ENCODE measurements around the gene ACP6.
A peak's percentile ranks its signal among the peaks of the same experiment; 100 is the strongest.
"Not testable (repeated sequence)": the region's sequence is repeated elsewhere in the genome, so short reads cannot be mapped to it uniquely, and the experiment has no call there.

ACP6 gene

DNA sequence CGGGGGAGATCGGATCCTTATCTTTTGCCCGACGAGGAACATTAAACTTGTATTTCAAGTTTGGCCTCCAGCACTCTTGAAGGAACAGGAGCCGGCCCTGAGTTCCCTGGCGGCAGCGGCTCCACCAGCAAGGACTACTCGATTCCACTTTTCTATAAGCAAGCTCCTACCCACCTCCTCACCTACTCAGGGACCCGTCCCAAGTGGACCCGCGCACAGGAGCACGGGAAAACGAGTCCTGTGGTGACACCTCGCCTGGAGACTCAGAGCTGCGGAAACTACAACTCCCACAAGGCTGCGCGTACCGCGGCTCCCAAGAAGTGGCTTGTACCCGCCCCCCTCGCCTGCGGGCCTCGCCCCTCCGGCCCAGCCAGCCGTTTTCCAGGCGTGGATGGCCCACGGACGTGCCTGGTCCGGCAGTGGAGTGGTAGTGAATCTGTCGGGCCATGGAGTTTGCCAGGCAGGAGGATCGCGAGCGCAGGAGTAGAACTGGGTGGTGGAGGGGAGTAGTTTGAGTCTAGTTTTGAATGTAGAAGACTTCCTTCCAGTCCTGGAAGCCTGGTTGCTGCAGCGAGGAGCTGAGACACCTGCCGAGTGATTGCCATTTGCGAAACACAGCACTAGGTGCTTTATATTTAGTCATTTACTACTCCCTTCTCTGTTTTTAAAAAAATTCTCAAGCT is at the start of gene ACP6:
ACP6 (minus strand) TSS at position 206 of the 683 bp plus-strand sequence. CDS start 476 bp downstream, outside the sequence.
- DNase-seq: peak; percentile 92

DNA sequence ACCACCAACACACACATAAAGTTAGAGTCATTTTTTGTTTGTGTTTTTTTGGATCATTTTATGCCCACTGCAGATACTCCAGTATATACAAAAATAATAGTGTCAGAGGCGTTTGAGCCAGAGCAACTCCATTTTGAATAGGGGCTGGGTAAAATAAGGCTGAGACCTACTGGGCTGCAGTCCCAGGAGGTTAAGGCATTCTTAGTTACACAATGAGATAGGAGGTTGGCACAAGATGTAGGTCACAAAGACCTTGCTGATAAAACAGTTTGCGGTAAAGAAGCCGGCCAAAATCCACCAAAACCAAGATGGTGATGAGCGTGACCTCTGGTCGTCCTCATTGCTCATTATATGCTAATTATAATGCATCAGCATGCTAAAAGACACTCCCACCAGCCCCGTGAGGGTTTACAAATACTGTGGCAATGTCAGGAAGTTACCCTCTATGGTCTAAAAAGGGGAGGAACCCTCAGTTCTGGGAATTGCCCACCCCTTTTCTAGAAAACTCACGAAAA is 49.4 kb upstream of the ACP6 start:
- DNase-seq: no peak

GRCh38 chr1:147719029-147719698 is 48.8 kb upstream of the ACP6 start:
- DNase-seq: no peak

- DNase-seq: no peak
These were observed 47.4 kb upstream of the ACP6 start for GRCh38 chr1:147717706-147718097.

DNA sequence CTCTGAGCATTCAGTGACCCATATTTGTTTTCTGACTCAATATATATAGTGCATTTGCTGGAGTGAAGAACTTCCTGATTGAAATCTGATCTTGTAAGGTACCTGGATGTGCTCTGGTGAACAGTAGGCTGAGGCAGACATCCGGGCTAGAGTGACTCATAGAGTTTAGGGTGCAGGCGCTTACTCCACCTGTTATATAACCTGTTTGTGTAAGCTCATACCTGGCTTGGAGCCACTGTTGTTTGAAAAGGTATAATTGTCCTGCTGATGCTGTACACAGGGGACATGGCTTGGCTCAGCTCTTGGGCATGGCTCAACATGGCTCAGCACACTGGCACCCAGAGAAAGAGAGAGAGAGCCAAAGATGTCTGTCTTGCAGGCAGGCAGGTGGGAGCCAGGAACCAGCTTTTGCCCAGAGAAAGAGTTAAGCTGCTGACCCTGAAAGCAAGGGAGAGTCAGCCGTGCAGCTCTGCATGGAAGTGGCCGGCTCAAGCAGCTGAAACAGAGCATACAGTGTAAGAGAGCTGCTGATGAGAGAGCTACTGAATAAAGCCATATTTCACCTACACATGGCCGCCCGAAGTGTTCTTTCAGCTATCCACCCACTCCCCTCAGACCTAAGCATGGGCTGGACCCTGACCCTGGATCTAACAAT is 46.9 kb upstream of the ACP6 start:
- DNase-seq: peak; percentile 48

DNA sequence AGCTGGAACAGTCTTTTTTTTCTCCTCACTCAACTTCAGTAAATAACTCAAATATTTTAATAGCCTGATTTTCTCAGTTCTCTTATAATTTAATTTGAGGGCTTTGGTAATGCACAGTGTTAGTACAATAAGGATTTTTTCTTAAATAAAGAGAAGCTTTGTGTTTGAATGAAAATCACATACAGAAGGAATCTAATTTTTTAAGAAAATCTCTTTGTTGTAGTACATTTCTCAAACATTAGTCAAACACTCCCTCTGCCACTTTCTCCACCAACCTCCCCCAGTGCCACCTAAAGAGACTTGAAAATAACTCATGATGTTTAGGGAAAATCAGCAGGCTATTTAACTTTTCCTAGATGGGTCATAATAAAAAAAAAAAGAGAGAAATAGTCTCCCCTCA is 42.3 kb upstream of the ACP6 start:
- DNase-seq: no peak

- peak; percentile 49 for DNase-seq
These were observed 30.0 kb upstream of the ACP6 start for GRCh38 chr1:147700042-147701006.

DNA sequence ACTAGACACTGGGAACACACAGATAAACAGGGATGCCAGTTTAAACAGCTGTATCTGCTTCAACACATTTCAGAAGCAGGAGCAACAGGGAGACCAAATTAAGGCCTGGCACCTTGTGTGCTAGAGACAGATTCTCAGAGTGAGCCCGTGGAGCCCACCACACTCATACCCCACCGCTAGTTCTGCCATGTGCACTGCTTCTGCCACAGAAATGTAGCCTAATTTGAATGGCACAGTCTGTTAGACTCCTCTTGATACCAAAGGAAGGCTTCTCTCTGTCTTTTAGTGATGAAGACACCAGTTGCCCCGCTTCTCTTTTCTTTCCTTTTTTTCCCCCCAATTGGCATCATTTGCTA is 29.3 kb upstream of the ACP6 start:
- DNase-seq: no peak

GRCh38 chr1:147683163-147683763 is 12.9 kb upstream of the ACP6 start:
- no peak for DNase-seq

DNA sequence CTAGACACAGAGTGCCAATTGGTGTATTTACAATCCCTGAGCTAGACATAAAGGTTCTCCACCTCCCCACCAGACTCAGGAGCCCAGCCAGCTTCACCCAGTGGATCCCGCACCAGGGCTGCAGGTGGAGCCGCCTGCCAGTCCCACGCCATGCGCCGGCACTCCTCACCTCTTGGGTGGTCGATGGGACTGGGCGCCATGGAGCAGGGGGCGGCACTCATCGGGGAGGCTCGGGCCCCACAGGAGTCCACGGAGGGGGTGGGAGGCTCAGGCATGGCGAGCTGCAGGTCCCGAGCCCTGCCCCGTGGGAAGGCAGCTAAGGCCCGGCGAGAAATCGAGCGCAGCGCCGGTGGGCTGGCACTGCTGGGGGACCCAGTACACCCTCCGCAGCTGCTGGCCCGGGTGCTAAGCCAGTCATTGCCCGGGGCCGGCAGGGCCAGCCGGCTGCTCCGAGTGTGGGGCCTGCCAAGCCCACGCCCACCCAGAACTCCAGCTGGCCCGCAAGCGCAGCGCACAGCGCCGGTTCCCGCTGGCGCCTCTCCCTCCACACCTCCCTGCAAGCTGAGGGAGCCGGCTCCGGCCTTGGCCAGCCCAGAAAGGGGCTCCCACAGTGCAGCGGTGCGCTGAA is 10.4 kb upstream of the ACP6 start:
- not testable (repeated sequence) for DNase-seq

DNA sequence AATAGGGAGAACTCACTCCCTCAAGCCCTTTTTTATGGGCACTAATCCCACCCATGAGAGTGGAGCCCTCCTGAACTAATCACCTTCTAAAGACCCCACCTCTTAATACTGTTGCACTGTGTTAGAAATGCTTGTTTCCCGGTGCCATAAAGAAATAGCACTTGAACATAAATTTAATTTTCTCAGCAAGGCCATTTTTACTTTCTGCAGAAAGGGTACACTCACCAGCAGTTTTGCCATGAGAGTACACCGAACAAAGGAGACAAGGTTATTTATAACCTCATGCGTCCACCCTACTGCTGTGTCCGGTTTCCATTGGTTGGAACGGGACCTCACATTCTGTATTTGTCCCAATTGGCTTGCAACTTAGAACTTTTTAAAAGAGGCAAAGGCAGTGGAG is 7.4 kb upstream of the ACP6 start:
- not testable (repeated sequence) for DNase-seq

DNA sequence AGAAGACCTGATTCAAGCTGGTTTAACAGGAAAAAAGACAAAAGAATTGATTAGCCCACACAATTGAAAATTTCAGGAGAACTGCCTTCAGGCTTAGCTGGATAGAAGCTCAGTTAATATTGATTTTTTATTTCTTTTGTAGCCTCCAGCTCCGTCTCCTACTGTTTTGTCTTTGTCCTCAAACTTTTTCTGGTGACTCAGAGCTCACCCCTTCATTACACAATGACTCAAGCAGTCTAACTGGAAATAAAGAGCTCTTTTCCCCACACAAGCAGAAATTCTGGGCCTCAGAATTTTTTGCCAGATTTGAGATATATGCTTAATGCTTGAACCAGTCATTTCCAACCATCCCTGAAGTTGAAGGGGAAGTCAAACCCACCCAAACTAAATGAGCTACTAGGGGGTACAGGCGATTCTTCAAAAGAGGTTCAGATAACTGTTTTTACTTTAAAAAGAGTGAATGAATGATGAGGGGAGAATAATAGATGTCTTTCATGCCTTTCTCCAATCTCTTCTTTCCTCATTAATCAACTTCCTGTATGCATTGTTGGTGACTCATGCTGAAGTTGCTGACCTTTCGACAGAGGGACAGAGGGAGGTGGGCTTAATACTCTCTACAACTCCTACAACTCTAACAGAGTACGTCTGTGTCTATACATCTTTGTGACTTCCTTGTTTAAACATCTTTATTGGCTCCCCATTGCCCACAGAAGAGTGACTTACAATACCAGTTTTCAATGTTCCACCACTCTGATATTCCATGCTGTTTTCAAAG is 6.2 kb upstream of the ACP6 start:
- peak; percentile 69 for DNase-seq

GRCh38 chr1:147673816-147674215 is 3.5 kb upstream of the ACP6 start:
- DNase-seq: peak; percentile 60

- peak; percentile 88 for DNase-seq
These were observed 3.1 kb upstream of the ACP6 start for GRCh38 chr1:147673406-147673805.

DNA sequence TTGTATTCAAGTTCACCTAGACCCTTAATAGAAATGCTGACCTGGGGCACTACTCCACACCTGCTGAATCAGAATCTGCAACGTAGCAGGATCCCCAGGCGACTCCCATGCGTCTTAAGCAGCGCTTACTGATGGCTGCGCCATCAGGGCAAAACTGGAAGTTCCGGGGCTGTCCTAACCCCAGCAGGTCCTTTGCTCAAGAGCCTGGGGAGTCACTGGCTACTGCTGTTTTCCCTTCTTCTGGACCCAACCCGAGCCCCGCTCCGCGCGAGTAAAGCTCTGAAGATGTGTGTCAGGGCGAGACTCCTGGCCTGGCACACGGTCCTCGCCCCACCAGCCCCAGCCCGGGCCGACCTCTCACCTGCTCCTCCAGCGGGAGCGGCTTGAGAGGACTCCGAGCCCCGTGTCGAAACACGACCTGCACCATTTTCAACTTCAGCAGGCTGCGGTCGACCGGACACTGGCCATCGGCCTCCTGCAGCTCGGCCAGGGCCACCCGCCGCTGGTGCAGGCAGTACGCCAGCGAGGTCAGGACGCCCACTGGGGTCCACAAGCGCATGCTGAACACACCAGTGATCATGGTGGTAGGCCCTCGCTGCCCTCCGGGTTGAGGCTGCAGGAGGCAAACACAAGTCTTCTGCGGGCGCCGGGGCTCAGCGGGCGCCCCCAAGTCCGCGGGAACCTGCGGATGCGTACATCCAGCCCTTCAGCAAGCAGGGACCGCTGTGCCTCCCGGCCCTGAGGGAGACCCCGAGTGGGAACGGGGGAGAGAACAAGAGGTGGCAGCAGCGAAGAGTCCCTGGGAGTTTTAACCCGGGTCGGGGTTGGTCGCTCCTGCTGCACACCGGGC is 630 bp downstream of the ACP6 start:
- no peak for DNase-seq

DNA sequence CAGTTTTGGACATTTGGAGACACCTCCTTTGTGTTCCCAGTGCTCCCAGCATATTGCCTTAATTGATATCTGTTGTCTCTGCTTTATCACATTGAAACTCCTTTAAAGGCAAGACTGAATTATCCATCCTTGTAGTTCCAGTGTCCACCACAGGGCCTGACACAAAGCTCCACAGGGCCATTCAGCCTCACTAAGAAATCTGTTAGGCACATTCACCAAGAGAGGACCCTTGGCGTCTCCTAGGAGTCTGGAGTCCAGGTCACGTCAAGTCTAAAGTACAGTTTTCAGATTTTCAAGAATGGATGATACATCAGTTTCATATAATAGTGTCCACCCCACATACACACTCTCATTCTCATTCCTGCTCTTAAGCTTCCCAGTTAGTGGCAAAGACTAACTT is 4.8 kb downstream of the ACP6 start:
- no peak for DNase-seq

- DNase-seq: no peak
These were observed 6.1 kb downstream of the ACP6 start for GRCh38 chr1:147664206-147664605.

GRCh38 chr1:147654511-147654910 is 15.8 kb downstream of the ACP6 start:
- no peak for DNase-seq

GRCh38 chr1:147652306-147652705 is 18.0 kb downstream of the ACP6 start:
- DNase-seq: no peak

DNA sequence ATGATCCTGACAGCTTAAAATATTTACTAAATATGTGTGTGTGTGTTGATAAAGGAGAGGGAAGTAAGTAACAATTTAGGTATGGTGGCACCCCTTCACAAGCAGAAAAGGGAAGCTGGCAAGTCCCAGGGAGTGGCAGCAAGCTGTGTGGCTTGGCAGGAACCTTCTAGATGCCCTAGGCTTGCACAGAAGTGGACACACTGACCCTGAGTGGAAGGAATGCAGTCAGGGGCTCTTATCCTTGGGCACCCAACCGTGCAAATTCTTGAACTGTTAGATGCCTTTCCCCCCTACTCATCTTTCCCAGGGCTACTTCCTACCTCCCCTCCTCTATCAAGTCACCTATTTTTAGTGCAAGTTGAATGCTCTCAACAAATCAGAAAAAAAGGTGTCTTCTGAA is 18.9 kb downstream of the ACP6 start:
- no peak for DNase-seq
